HG03575 (cell line): Measurements from ENCODE around the gene SWAP70.

ENCODE experiments used
- ATAC-seq: cut with Tn5 transposase; IDR thresholded peaks from one replicate; pipeline ENCODE4 v1.9.1; 2021; ENCODE audit not compliant: unreplicated experiment, insufficient number of reproducible peaks, low FRiP score; ENCODE audit errors: extremely low read depth

Gene SWAP70

DNA sequence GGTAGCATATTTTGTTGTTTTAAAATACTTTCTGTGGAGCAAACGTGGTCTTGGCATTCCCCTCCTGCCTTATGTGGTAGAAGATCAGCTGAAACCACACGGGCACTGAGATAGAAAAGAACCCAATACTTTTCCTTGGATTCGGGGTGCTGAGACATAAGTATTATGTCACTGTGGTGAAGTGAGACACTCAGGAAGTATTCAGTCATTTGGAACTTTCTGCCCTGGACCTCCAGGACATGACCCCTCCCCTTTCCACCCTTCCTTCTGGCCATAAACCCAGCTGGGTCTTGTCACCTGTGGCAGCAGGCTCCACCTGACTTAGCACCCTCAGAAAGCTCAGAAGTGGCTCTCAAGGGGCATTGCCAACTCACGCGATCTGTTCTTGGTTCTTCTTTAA lies 123.4 kb downstream of the SWAP70 start:
- ATAC-seq = no peak

DNA sequence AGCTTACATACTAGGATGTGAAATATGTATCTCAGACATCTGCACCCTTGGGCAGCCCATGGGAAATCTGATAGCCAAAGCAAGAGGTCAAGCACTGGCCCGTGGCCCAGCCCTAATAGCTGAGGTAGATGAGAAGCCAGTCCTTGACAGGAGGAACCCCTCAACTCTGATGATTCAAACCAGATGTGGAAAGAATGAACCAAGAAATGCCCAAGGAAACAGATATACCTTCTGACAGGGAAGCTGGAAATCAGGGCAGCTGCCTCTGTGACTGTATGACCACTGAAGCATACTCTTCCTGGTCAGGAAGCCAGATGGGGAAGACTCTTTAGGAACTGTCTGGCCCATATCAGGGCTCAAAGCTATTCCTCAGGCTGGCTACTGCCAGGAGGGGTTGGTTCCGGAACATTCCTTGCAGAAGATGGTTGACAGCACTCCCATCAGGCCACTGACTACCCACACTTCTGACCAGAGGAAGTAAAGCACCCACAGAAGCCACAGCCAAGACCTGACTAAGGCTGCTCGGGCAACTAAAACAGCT lies 124.2 kb downstream of the SWAP70 start:
- no peak for ATAC-seq

DNA sequence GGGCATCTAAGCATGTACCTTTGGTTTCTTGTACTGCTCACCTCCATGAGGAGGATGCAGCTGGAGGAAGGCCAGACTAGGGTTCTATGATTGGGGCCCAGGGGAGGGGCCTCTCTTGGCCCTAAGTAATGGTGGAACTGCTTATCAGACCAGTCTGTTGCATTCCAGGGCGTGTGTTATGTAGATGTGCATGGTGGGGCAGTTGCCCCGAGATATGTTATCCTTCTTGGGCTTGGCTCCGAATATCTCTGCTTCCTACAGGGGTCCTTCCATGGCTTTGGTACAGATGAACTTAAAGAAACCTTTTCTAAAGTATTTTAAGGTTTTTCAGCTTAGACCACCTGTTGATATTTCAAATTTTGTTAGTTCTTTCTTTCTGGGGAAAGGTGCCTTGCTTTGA lies 126.0 kb downstream of the SWAP70 start:
- no peak for ATAC-seq

DNA sequence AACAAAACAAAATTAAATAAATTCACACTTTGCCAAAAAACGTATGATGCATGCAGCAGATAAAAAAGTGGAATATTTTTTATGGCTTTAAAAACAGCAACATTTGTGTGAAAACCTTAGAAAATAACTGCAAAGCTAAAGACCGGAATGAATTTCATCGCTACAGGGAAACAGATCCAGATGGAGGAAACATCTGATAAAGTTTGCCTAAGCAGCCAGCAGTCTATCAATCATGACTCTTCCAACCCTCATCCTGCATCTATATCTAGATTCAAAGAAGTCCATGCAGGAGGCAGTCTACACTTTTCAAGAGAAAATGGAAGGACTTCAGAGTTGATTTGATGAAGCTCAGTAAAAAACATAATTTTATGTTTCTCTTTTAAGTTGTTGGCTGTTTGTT lies 126.8 kb downstream of the SWAP70 start:
- no peak for ATAC-seq

DNA sequence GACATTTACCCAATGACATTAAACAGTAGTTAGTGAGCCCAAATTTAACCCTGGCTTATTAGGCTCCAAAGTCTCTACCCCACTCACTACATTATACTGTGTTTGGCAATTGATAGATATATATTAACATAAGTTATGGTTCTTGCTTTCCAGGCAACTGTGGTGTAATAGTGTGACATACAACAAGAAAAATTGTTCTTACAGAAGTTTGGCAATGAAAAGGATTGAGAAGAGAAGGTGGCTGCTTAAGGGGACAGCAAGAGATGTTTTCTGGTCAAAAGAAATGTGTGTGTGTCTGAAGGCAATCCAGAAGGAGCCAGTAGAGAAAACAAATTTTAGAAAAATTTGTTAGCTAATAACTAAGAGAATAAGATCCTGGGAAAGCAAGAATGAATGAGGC lies 132.4 kb downstream of the SWAP70 start:
- ATAC-seq = no peak

DNA sequence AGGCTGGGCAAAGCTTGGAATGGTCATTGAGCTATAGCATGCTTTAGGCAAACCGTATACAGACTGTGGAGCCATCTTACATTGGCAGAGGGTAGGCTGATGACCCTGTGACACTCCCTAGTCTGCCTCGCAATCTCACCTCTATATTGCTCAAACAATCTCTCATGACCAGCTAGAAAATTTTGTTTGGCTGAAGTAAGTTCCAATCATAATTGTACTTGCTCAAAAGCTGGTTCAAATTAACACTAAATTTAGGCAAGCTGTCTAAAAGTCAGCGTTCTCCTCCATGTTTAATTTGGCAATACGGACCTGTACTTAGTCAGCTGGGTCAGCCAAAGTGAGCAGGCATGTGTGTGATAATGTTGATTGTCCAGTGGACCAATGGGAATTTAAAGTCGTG lies 133.0 kb downstream of the SWAP70 start:
- no peak for ATAC-seq

DNA sequence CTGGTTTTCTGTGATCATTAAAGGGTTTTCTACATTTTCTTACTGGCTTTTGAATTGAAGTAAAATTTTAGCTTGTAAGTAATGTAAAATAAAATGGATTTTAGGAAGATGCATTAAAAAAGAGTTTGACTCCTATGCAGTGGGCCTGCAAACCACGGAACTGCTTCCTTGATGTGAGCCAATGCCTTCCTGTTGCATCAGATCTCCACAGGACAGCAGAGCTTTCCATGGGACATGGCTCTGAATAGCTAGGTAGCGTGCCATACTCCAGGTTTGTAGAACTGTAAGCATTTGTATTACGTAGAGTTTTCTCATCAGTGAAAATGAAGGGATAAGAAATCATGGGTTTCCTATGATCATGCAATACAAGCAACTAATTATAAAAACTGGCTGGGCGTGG lies 133.4 kb downstream of the SWAP70 start:
- ATAC-seq = no peak

DNA sequence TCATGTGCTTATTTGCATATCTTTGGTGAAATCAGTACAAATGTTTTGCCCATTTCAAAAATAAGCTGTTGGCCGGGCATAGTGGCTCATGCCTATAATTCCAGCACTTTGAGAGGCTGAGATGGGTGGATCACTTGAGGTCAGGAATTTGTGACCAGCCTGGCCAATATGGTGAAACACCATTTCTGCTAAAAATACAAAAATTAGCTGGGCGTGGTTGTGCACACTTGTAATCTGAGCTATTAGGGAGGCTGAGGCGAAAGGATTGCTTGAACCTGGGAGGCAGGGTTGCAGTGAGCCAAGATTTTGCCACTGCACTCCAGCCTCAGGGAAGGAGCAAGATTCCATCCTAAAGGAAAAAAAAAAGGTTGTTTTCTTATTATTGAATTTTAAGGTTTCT lies 136.0 kb downstream of the SWAP70 start:
- ATAC-seq = no peak

DNA sequence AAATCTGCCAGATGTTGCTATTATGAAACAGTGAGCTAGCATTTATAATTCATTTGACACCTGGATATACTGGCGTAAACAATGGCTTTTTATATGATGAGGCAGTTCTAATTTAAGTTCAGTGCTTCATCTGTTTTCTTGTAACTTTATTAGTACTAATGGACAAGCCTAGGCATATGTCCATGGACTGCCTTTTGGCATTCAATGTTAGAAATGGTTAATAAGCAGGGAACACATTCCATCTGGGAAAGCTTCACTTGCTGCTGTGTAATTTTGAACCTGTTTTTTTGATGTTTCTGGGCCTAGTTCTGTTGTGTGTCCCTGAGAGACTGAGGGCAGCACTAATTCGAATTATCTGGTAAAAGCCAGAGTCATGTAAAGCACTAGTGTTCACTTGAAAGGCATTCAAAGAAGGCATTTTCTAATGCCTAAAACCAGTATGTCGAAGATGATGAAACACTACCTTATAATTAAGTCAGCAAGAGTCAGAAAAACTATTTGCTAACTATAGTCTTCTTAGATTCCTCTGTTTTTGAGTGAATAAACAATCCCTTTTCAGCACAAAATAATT lies 138.5 kb downstream of the SWAP70 start:
- no peak for ATAC-seq
